ENCODE results near the gene COL9A3. TPM values are rescaled to one million over a fixed set of nuclear protein-coding genes. Genes with fewer than 3 reads are reported as not detected.

The COL9A3 gene
- polyA plus RNA-seq, 1 donor from 2014 or later: 3.1 TPM

DNA sequence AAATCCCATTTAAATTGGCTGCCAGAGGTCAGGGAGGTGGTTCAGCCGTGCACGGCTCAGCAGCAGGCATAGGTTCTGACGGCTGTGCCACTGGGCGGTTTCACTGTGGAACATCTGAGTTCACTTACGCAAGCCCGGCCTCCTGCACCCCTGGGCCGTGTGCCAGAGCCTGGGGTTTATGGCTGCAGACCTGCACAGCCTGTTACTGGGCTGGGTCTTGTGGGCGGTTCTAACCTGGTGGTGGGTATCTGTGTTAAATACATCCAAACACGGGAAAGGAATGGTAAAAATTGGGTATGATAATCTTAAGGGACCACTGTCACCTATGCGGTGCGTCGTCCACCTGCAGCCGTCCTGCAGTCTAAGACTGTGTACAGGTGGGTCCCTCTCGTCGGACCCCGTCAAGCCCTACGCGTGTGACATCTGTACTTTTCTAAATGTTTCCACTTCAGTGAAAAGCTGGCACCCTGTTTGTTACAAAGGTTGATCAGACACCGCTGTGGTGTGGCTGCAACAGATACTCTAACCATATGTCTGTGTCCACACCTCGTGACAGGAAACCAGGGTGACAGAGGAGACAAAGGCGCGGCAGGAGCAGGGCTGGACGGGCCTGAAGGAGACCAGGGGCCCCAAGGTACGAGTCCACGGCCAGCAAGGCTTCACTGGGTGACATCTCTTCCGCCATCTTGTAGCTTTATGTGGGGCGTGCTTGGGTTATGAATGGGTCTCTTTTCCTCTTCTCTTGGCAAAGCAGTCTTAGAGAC, 21.5 kb downstream of the COL9A3 start:
- Histone ChIP-seq H3K79me2 (replicated peaks; ENCODE audit: insufficient read depth, low read length) (no peaks in the 10 kb centered on the region), H3K36me3 (ENCODE audit: insufficient read depth, low read length) (no peaks in the 10 kb centered on the region), H3K4me3 (ENCODE audit: low read length) (no peak overlapping the region), H3K4me2 (ENCODE audit: low read length) (no peak overlapping the region), H2AFZ (ENCODE audit: low read depth, low read length) (no peak overlapping the region), H4K20me1 (ENCODE audit: insufficient read depth) (no peaks in the 10 kb centered on the region), H3K9me3 (ENCODE audit: low read length) (no peaks in the 10 kb centered on the region), H3K27ac (ENCODE audit: low read length) (no peak overlapping the region), H3K9me2 (ENCODE audit: insufficient read depth, low read length) (no peaks in the 10 kb centered on the region), H3F3A (ENCODE audit: insufficient read depth, low read length, poor library complexity, severe bottlenecking) (no peaks in the 10 kb centered on the region), H3K27me3 (ENCODE audit: insufficient read depth, low read depth, low read length) (no peaks in the 10 kb centered on the region), H3K9ac (ENCODE audit: low read length) (no peak overlapping the region)
- TF ChIP-seq, protein P1, sequence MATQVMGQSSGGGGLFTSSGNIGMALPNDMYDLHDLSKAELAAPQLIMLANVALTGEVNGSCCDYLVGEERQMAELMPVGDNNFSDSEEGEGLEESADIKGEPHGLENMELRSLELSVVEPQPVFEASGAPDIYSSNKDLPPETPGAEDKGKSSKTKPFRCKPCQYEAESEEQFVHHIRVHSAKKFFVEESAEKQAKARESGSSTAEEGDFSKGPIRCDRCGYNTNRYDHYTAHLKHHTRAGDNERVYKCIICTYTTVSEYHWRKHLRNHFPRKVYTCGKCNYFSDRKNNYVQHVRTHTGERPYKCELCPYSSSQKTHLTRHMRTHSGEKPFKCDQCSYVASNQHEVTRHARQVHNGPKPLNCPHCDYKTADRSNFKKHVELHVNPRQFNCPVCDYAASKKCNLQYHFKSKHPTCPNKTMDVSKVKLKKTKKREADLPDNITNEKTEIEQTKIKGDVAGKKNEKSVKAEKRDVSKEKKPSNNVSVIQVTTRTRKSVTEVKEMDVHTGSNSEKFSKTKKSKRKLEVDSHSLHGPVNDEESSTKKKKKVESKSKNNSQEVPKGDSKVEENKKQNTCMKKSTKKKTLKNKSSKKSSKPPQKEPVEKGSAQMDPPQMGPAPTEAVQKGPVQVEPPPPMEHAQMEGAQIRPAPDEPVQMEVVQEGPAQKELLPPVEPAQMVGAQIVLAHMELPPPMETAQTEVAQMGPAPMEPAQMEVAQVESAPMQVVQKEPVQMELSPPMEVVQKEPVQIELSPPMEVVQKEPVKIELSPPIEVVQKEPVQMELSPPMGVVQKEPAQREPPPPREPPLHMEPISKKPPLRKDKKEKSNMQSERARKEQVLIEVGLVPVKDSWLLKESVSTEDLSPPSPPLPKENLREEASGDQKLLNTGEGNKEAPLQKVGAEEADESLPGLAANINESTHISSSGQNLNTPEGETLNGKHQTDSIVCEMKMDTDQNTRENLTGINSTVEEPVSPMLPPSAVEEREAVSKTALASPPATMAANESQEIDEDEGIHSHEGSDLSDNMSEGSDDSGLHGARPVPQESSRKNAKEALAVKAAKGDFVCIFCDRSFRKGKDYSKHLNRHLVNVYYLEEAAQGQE (IDR thresholded peaks at IDR 0.05; ENCODE audit: borderline replicate concordance): no peak

- Histone ChIP-seq H3K27me3 (ENCODE audit: insufficient read depth, low read depth, low read length) (no peaks in the 10 kb centered on the region), H3F3A (ENCODE audit: insufficient read depth, low read length, poor library complexity, severe bottlenecking) (no peaks in the 10 kb centered on the region), H3K4me2 (ENCODE audit: low read length) (no peak overlapping the region), H4K20me1 (ENCODE audit: insufficient read depth) (no peaks in the 10 kb centered on the region), H3K27ac (ENCODE audit: low read length) (no peak overlapping the region), H3K4me3 (ENCODE audit: low read length) (no peak overlapping the region), H3K9me3 (ENCODE audit: low read length) (no peaks in the 10 kb centered on the region), H2AFZ (ENCODE audit: low read depth, low read length) (no peak overlapping the region), H3K79me2 (replicated peaks; ENCODE audit: insufficient read depth, low read length) (no peaks in the 10 kb centered on the region), H3K36me3 (ENCODE audit: insufficient read depth, low read length) (no peaks in the 10 kb centered on the region), H3K9ac (ENCODE audit: low read length) (no peak overlapping the region), H3K9me2 (ENCODE audit: insufficient read depth, low read length) (no peaks in the 10 kb centered on the region)
- no peak for TF ChIP-seq CTCF (IDR thresholded peaks at IDR 0.05; ENCODE audit: poor library complexity, severe bottlenecking)
- TF ChIP-seq, protein P1 (IDR thresholded peaks at IDR 0.05; ENCODE audit: borderline replicate concordance): no peak
- no peak for TF ChIP-seq EP300 (conservative IDR thresholded peaks at IDR 0.05; ENCODE audit: poor library complexity, severe bottlenecking)
- no peak for TF ChIP-seq TAF1 (IDR thresholded peaks at IDR 0.05; ENCODE audit: low read depth)
- no peak for TF ChIP-seq EZH2 (IDR thresholded peaks at IDR 0.05; ENCODE audit: borderline replicate concordance, insufficient read depth, low read length, poor library complexity, severe bottlenecking)
- TF ChIP-seq RAD21 (conservative IDR thresholded peaks at IDR 0.05): no peak
- TF ChIP-seq MXI1 (conservative IDR thresholded peaks at IDR 0.05; ENCODE audit: poor library complexity, severe bottlenecking): no peak
- no peak for TF ChIP-seq POLR2AphosphoS5 (IDR thresholded peaks at IDR 0.05)
- TF ChIP-seq SMC3 (conservative IDR thresholded peaks at IDR 0.05; ENCODE audit: poor library complexity): no peak
Observed at GRCh38 chr20:62839261-62839660, 22.4 kb downstream of the COL9A3 start.

All from neural cell (in vitro differentiated cells).